ENCODE data around the gene APOC3. TPM values are rescaled to one million over a fixed set of nuclear protein-coding genes. Genes with fewer than 3 reads are reported as not detected.

Gene APOC3
- total RNA-seq, 1 experiment from 2014 or later = 2.5 TPM

- TF ChIP-seq ZNF425 (CRISPR knock-in tag; conservative IDR thresholded peaks at IDR 0.05) = no peak
- TF ChIP-seq TEAD4 (CRISPR knock-in tag; IDR thresholded peaks at IDR 0.05) = no peak
- no peak for TF ChIP-seq AR (CRISPR knock-in tag; IDR thresholded peaks at IDR 0.05)
- no peak for TF ChIP-seq CTCF (IDR thresholded peaks at IDR 0.05)
- TF ChIP-seq TCF7 (CRISPR knock-in tag; IDR thresholded peaks at IDR 0.05; ENCODE audit: low read depth) = no peak
- TF ChIP-seq PRDM15 (CRISPR knock-in tag; IDR thresholded peaks at IDR 0.05) = no peak
- no peak for TF ChIP-seq SMAD4 (CRISPR knock-in tag; IDR thresholded peaks at IDR 0.05)
- TF ChIP-seq STAT6 (CRISPR knock-in tag; conservative IDR thresholded peaks at IDR 0.05; ENCODE audit: low read depth) = no peak
- TF ChIP-seq NR3C1 (CRISPR knock-in tag; conservative IDR thresholded peaks at IDR 0.05; ENCODE audit: low read depth) = no peak
Observed at GRCh38 chr11:116825434-116825833, 4.3 kb upstream of the APOC3 start (continued).

- ATAC-seq = no peak
- Mint-ChIP-seq H3K27ac (no peak overlapping the region), H3K9me3 (no peaks in the 10 kb centered on the region), H3K4me3 (no peak overlapping the region), H3K27me3 (ENCODE audit: low read depth) (no peaks in the 10 kb centered on the region; the same call in 1 of the 2 replicates), H3K36me3 (no peaks in the 10 kb centered on the region), H3K4me1 (no peaks in the 10 kb centered on the region)
- ChIA-PET CTCF (interaction anchor here (1.1 to 1.5 kb wide), 3 partner anchors 10 to 35 kb away, joined by 5 to 6 read pairs (median 6); partner anchors contain the start of gene APOA5), POLR2A (interaction anchor here (1.3 kb wide), 1 partner anchor 35 kb away, joined by 3 read pairs; no protein-coding TSS in a partner anchor)
- no peak for DNase-seq (ENCODE audit: low spot score)
- TF ChIP-seq RELA (CRISPR knock-in tag; IDR thresholded peaks at IDR 0.05; ENCODE audit: borderline replicate concordance) = no peak
- TF ChIP-seq ZNF263 (CRISPR knock-in tag; IDR thresholded peaks at IDR 0.05; ENCODE audit: low read depth) = no peak
- TF ChIP-seq E2F4 (CRISPR knock-in tag; IDR thresholded peaks at IDR 0.05; ENCODE audit: borderline replicate concordance, low read depth) = no peak
- no peak for TF ChIP-seq ZNF425 (CRISPR knock-in tag; conservative IDR thresholded peaks at IDR 0.05)
- TF ChIP-seq SMAD4 (CRISPR knock-in tag; IDR thresholded peaks at IDR 0.05) = no peak
- TF ChIP-seq MAX (CRISPR knock-in tag; IDR thresholded peaks at IDR 0.05) = no peak
- TF ChIP-seq MYBL2 (CRISPR knock-in tag; IDR thresholded peaks at IDR 0.05) = no peak
- no peak for TF ChIP-seq JUN (CRISPR knock-in tag; IDR thresholded peaks at IDR 0.05)
- TF ChIP-seq RORB (CRISPR knock-in tag; IDR thresholded peaks at IDR 0.05) = no peak
Observed at GRCh38 chr11:116825854-116826750, 3.6 kb upstream of the APOC3 start.

All from WTC11 (cell line).